LNCAP (cell line): ENCODE data around the gene GEMIN7.

Source experiments
- TF ChIP-seq, protein P1 (sequence below): fragments of 450-650 bp; IDR thresholded peaks from 2 replicates; pipeline ENCODE4 v1.5.1; 2017; ENCODE audit warnings: mild to moderate bottlenecking

GEMIN7 gene

DNA sequence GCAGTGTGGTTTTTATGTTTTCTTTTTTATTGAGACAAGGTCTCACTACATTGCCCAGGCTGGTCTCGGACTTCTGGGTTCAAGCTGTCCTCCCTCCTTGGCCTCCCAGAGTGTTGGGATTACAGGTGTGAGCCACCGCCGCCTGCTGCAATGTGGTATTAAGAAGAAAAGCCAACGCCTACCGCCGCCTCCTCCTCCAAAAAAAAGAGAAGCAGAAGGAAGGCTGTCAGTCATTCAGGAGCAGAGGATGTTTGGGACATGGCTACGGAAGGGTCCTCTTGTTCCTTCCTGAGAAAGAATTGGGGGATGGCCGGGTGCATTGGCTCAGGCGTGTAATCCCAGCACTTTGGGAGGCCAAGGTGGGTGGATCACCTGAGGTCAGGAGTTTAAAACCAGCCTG lies 15.1 kb downstream of the GEMIN7 start:
- TF ChIP-seq, protein P1, sequence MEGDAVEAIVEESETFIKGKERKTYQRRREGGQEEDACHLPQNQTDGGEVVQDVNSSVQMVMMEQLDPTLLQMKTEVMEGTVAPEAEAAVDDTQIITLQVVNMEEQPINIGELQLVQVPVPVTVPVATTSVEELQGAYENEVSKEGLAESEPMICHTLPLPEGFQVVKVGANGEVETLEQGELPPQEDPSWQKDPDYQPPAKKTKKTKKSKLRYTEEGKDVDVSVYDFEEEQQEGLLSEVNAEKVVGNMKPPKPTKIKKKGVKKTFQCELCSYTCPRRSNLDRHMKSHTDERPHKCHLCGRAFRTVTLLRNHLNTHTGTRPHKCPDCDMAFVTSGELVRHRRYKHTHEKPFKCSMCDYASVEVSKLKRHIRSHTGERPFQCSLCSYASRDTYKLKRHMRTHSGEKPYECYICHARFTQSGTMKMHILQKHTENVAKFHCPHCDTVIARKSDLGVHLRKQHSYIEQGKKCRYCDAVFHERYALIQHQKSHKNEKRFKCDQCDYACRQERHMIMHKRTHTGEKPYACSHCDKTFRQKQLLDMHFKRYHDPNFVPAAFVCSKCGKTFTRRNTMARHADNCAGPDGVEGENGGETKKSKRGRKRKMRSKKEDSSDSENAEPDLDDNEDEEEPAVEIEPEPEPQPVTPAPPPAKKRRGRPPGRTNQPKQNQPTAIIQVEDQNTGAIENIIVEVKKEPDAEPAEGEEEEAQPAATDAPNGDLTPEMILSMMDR: no peak

DNA sequence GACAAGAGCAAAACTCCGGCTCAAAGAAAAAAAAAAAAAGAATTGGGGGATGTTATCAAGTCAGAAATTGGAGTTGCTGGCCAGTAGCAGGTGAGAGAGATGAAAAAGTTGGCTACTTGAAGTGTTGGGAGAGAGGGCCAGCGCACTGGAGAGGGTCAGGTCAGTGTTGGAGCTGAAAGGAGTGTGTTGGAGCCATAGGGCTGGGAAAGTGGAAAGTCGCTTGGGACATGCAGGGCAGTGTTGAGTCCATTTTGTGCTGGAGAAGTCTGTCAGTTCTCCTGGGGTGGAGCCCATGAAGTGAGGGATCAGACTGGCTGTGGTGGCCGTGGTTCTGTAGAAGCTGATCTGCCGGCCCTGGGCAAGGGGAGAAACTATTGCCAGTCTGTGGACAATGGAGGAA lies 15.6 kb downstream of the GEMIN7 start:
- TF ChIP-seq, protein P1: no peak

DNA sequence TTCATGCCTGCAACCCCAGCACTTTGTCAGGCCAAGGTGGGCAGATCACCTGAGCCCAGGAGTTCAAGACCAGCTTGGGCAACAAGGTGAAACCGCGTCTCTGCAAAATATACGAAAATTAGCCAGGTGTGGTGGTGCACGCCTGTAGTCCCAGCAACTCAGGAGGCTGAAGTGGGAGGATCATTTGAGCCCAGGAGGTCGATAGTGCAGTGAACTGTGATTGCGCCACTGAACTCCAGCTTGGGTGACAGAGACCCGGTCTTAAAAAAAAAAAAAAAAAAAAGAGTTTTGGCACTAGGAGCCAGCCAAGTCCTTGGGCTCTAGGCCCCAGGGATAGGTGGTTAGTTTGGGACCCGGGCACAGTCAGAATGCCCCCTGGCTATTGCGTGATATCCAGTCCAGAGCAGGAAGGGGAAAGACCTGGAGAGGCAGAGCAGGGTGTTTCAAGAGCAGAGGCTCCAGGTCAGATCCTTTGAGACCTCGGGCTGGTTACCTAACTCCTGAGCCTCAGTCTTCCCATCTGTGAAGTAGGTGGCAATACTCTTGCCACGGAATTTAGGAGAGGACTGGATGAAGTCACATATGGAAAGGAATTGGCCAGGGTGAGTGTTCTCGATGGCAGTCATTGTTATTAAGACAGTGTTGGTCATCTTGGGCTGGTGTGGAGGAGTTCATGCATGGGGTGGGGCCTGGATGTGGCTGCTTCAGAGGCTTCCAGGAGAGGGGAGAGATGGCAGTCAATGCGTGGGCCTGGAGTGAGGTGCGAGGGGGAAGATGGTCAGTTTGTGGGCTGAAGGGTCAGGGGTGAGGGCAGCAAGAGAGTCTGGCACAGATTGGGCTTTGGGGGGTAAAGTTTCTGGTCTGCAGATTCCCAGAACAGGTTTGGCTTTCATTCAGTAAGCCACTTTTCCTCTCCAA lies 16.7 kb downstream of the GEMIN7 start:
- TF ChIP-seq, protein P1: no peak

DNA sequence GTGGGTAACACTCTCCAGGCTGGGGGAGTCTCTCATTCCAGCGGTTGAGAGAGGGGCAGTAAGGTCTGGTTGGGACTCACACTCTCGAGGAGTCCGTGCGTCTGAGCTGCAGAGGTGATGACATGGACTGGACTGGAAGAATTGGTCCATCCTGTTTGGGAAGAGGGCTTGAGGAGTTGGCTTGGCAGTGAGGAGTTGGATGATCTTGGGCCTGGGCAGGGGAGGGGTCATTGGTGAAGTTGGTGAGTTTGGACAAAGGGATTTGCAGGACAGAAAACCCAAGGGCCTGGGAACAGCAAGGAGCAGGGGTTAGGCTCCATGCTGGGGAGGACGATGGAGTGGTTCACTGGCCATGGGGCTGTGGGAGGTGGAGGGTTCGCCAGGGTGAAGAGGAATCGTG lies 17.6 kb downstream of the GEMIN7 start:
- TF ChIP-seq, protein P1: no peak

DNA sequence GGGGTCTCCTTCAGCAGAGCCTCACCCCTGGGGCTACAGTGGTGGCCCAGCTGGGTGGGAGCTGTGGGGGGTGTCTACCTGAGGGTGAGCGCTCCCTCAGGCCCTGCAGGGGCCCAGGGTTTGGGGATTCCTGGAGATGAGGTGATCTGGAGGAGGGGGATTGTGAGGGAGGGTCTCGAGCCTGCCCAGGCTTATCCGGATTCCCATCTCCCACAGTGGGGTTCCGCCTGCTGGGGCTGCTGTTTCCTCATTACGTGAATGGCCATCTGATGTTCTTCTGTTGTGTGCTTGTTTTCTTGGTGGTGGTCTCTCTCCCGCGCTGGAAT lies 18.4 kb downstream of the GEMIN7 start:
- TF ChIP-seq, protein P1: no peak

DNA sequence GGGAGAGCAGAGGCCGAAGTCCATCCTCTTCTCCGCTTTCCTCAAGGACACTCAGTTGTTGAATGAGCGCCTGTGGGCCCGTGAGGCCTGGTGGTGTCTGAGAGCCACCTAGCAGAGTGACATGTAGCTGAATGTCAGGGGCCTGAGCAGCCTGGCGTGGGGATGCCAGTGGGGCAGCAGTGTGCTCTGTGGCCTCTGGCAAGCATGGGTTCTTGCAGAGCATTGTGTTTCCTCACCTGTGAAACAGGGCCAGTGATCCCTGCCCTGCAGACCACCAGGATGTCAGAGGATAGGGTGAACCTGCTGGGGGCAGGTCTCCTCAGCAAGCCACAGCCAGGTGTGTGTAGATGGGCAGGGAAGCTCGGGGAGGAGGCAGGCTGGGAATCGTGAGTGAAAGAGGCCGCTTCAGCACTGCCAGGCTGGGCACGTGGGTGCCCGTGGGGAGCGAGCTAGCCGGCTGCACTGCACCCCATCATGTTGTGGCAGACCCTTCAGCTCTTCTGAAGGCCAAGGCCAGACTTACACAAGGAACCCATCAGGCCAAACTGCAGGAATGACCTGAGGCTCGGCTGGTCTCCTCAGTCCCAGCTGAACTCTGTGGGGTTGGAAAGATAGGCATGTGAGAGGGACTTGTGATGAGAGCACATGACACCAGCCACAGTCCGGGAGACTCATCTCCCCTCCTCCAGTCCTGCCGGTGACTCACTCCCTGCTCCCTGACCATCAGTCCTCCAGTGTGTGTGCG lies 18.9 kb downstream of the GEMIN7 start:
- TF ChIP-seq, protein P1: no peak

DNA sequence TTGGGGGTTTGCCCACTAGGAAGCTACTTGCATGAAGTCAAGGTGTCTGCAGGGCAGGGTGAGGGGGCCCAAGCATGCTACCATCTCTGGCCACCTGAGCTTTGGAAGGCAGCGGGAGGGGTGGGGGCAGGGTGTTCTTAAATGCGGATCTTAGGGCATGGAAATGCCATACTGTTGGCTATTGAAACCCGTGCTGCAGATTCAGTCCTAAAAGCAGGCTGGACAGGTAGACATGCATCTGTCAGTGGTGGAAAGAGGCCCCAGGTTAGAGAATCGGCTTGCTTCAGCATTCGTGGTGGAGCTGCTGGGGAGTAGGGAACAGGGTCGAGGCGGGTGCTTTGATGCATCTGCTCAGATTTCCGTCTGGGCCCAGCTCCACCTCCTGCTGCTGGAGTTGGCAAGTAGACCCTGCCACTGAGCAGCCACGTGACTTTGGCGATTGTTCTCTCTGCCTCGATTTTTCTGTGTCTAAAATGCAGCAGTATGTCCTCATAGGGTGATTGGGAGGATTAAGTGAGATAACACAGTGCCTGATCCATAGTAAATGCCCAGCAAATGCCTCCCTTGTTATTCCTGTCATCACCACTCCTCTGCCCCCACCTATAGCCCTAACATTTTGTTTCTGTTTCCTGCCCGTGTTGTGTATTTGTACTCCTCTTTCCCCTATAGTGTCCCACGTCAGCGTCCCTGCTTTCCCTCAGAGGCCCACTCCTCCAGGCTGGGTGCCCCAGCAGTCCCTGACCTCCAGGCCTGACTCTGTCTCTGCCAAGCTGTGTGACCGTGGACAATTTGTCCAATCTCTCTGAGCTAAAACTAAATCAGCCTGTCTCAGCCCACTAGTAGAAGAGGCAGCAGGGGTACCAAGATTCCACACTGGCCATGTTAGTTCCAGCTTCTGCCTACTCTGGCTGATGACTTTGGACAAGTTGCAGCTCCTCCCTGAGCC lies 19.7 kb downstream of the GEMIN7 start:
- TF ChIP-seq, protein P1: no peak
